Measurements from ENCODE around the gene GPC5. TPM values are rescaled to one million over a fixed set of nuclear protein-coding genes. Genes with fewer than 3 reads are reported as not detected.

The GPC5 gene
- total and polyA plus RNA-seq, 2 of the 8 experiments (the other 6 are each of a cell fraction or from before 2014, with no cell fraction given) = 0.20 to 0.39 TPM

- Histone ChIP-seq H3K4ac (replicated peaks; ENCODE audit: insufficient read length, low read depth, low read length) (no peak overlapping the region), H3K79me2 (ENCODE audit: control insufficient read depth in 1 of 2, insufficient read depth in 2 of 2, low read length in 2 of 2) (no peaks in the 10 kb centered on the region), H4K8ac (ENCODE audit: extremely low read depth, insufficient read depth, low read length) (no peak overlapping the region), H2BK15ac (ENCODE audit: low read length) (no peak overlapping the region), H2AFZ (ENCODE audit: low read length) (no peak overlapping the region), H4K20me1 (replicated peaks in 1 of 2; ENCODE audit: control insufficient read depth in 1 of 2, insufficient read depth in 2 of 2, low read length in 2 of 2) (no peaks in the 10 kb centered on the region), H3K4me2 (ENCODE audit: insufficient read depth in 1 of 2, low read depth in 2 of 2, low read length in 2 of 2) (no peak overlapping the region), H3K9ac (replicated peaks in 1 of 4; ENCODE audit: extremely low read depth in 1 of 4, low read depth in 3 of 4, low read length in 3 of 4) (no peak overlapping the region), H3K4me1 (replicated peaks in 1 of 4; ENCODE audit: control insufficient read depth in 3 of 4, insufficient read depth in 4 of 4, low read length in 3 of 4) (no peaks in the 10 kb centered on the region), H3K36me3 (ENCODE audit: control insufficient read depth in 2 of 4, insufficient read depth in 4 of 4, low read length in 3 of 4) (no peaks in the 10 kb centered on the region), H2AK5ac (ENCODE audit: low read depth, low read length) (no peak overlapping the region), H3K9me3 (ENCODE audit: insufficient read depth in 2 of 2, low read depth in 1 of 2, low read length in 1 of 2) (no peaks in the 10 kb centered on the region), H3K56ac (replicated peaks; ENCODE audit: insufficient read length, low read depth, low read length) (no peak overlapping the region), H3K23ac (ENCODE audit: insufficient read length) (no peak overlapping the region), H3K23me2 (ENCODE audit: low read depth, low read length) (no peaks in the 10 kb centered on the region), H4K91ac (replicated peaks; ENCODE audit: insufficient read length, low read length) (no peak overlapping the region), H2BK5ac (ENCODE audit: low read depth, low read length) (no peak overlapping the region), H3K79me1 (ENCODE audit: low read depth, low read length) (no peaks in the 10 kb centered on the region), H2BK20ac (ENCODE audit: low read length) (no peak overlapping the region), H3K14ac (ENCODE audit: insufficient read length) (no peak overlapping the region), H3K27ac (ENCODE audit: low read depth, low read length) (no peak overlapping the region), H3K27me3 (replicated peaks in 1 of 4; ENCODE audit: control insufficient read depth in 3 of 4, extremely low read depth in 1 of 4, insufficient read depth in 3 of 4, low read length in 3 of 4) (no peaks in the 10 kb centered on the region), H3K4me3 (ENCODE audit: extremely low read depth in 1 of 4, insufficient read depth in 2 of 4, low read depth in 3 of 4, low read length in 4 of 4) (no peak overlapping the region), H3K18ac (ENCODE audit: extremely low read depth, low read length) (no peak overlapping the region), H2BK120ac (replicated peaks; ENCODE audit: low read depth, low read length) (no peak overlapping the region), H2BK12ac (ENCODE audit: low read depth, low read length) (no peak overlapping the region), H4K5ac (ENCODE audit: insufficient read length, low read depth, low read length) (no peak overlapping the region)
- CTCF ChIA-PET (ENCODE audit: partially characterized antibody) = interaction anchor here (1.4 to 2.0 kb wide), 2 partner anchors 10 to 180 kb away, joined by 3 to 9 read pairs; no protein-coding TSS in a partner anchor
- 89% methylated on average over 1 of the region's 1 CpG; no CpG with 5 or more reads in 1 of the 2 experiments for WGBS, 2 experiments (ENCODE audit: extremely low coverage in 1 of 2, insufficient coverage in 1 of 2, insufficient read length in 1 of 2, insufficient replicate concordance in 2 of 2, low coverage in 1 of 2, low lambda C conversion rate in 2 of 2, missing lambda C conversion rate in 1 of 2)
- DNase-seq (ENCODE audit: low read depth in 1 of 2, low spot score in 2 of 2) = no peak
- POLR2A ChIA-PET (ENCODE audit: partially characterized antibody) = interaction anchor here (0.6 kb wide), 1 partner anchor 133 kb away, joined by 3 read pairs; no protein-coding TSS in a partner anchor
- no peak for FAIRE-seq
- TF ChIP-seq TAF7 (optimal IDR thresholded peaks at IDR 0.05; ENCODE audit: borderline replicate concordance, low read depth, low read length) (no peak), HDAC6 (IDR thresholded peaks at IDR 0.05; ENCODE audit: low read depth, low read length) (no peak)
Measured at GRCh38 chr13:91586609-91587008, 188.2 kb downstream of the GPC5 start.

All from H1 (cell line).